Fibroblast of skin of abdomen (primary cell): ENCODE measurements around the gene CCDC14. TPM values are rescaled to one million over a fixed set of nuclear protein-coding genes. Genes with fewer than 3 reads are reported as not detected.
"Not testable (repeated sequence)": the region's sequence is repeated elsewhere in the genome, so short reads cannot be mapped to it uniquely, and the experiment has no call there.

Source experiments
- DNase-seq: peaks from one replicate; pipeline ENCODE4 v3.0.0-alpha.2; 2013
- polyA plus RNA-seq, 2 experiments: library from polyadenylated mRNA; unstranded; fragments of 120-200 nt; gene quantifications; one replicate each; pipeline ENCODE4 v1.2.1, GENCODE V29; 2013; ENCODE audit not compliant: insufficient read length in 2 of 2

CCDC14 gene
- 49.4 TPM for polyA plus RNA-seq (2013, experiment 1 of 2; ENCODE audit: insufficient read length)
- polyA plus RNA-seq (2013, experiment 2 of 2; ENCODE audit: insufficient read length), result 52.7 TPM

GRCh38 chr3:123960781-123961507 is at the start of gene CCDC14:
CCDC14 (minus strand) TSS chr3:123961229; CDS start chr3:123961173, 56 bp downstream.
- DNase-seq, result peak; percentile 98

- peak; percentile 23 for DNase-seq
Measured at GRCh38 chr3:124008321-124008720, 47.3 kb upstream of the CCDC14 start.

GRCh38 chr3:124007186-124007585 is 46.2 kb upstream of the CCDC14 start:
- peak; percentile 71 for DNase-seq

GRCh38 chr3:124002405-124003079 is 41.5 kb upstream of the CCDC14 start:
- DNase-seq, result not testable (repeated sequence)

- not testable (repeated sequence) for DNase-seq
Measured at GRCh38 chr3:124001366-124001765, 40.3 kb upstream of the CCDC14 start.

GRCh38 chr3:123997543-123997942 is 36.5 kb upstream of the CCDC14 start:
- peak; percentile 13 for DNase-seq

GRCh38 chr3:123993818-123994217 is 32.8 kb upstream of the CCDC14 start:
- DNase-seq, result no peak

- DNase-seq, result not testable (repeated sequence)
Measured at GRCh38 chr3:123991730-123992588, 30.9 kb upstream of the CCDC14 start, which contains the start of gene ROPN1. ROPN1 (minus strand) TSS chr3:123992124; CDS start chr3:123980481, 11,643 bp downstream.

- DNase-seq, result no peak
Measured at GRCh38 chr3:123986427-123986826, 25.4 kb upstream of the CCDC14 start.

GRCh38 chr3:123984957-123985356 is 23.9 kb upstream of the CCDC14 start:
- DNase-seq, result no peak

GRCh38 chr3:123984350-123984749 is 23.3 kb upstream of the CCDC14 start:
- no peak for DNase-seq

GRCh38 chr3:123981317-123981716 is 20.3 kb upstream of the CCDC14 start:
- DNase-seq, result not testable (repeated sequence)

- DNase-seq, result no peak
Measured at GRCh38 chr3:123980539-123980938, 19.5 kb upstream of the CCDC14 start.

GRCh38 chr3:123979525-123980501 is 18.8 kb upstream of the CCDC14 start:
- peak; percentile 53 for DNase-seq

GRCh38 chr3:123976904-123977303 is 15.9 kb upstream of the CCDC14 start:
- not testable (repeated sequence) for DNase-seq

GRCh38 chr3:123976181-123976898 is 15.3 kb upstream of the CCDC14 start:
- DNase-seq, result peak; percentile 85

GRCh38 chr3:123975030-123975429 is 14.0 kb upstream of the CCDC14 start:
- not testable (repeated sequence) for DNase-seq

- peak; percentile 78 for DNase-seq
Measured at GRCh38 chr3:123971406-123971805, 10.4 kb upstream of the CCDC14 start.

- not testable (repeated sequence) for DNase-seq
Measured at GRCh38 chr3:123967260-123967659, 6.2 kb upstream of the CCDC14 start.

- not testable (repeated sequence) for DNase-seq
Measured at GRCh38 chr3:123966799-123967198, 5.8 kb upstream of the CCDC14 start.

- DNase-seq, result not testable (repeated sequence)
Measured at GRCh38 chr3:123964793-123965192, 3.8 kb upstream of the CCDC14 start.
